ENCODE results near the gene CFAP70. TPM values are rescaled to one million over a fixed set of nuclear protein-coding genes. Genes with fewer than 3 reads are reported as not detected.

CFAP70 gene
- polyA plus RNA-seq, 6 donors from 2014 or later: 0.09 to 0.26 (median 0.18) TPM; not detected in 3

DNA sequence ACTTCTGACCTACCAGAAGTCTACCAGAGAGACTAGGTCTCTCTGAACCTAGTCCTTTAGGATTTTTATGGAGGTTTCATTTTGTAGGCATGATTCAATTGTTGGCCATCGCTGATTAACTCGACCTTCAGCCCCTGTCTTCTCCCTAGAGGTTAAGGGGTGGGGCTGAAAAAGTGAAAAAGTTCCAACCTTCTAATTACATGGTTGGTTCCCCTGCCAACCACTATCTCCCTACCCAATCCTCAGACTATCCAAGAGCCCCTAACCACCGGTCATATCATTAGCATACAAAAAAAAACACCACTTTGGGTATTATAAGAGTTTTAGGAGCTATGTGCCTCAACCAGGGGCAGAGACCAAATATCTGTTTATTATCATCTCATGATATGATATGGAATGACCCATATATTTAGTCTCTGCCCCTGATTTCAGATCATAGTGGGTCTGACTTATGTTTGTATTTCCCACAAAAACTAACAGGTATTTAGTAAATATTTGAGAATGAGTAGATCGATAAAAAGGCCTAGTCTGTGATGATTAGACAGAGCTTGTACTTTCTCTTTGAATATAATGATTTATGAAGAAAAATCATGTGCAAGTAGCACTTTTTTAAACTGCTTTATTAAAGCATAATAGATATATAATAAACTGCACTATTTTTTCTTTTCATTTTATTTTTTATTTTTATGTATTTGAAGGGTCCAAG lies 147.4 kb downstream of the CFAP70 start:
- H3K4me1 Mint-ChIP-seq: peaks cover 0 to 7% (median 0%) of the 10 kb centered on the region in 3 donors
- H3K9me3 Mint-ChIP-seq: peaks cover 0 to 3% (median 0%) of the 10 kb centered on the region in 7 donors
- ATAC-seq (ENCODE audit: low read depth in 2 of 2): no peak
- peaks cover 8 to 25% of the 10 kb centered on the region in 2 donors for H3K36me3 Mint-ChIP-seq
- no peaks in the 10 kb centered on the region for H3K27me3 Mint-ChIP-seq
- peak overlapping the region in 1 of 6 donors; percentile 66 for H3K27ac Mint-ChIP-seq
- no peak for DNase-seq
- no peak overlapping the region for H3K4me3 Mint-ChIP-seq

DNA sequence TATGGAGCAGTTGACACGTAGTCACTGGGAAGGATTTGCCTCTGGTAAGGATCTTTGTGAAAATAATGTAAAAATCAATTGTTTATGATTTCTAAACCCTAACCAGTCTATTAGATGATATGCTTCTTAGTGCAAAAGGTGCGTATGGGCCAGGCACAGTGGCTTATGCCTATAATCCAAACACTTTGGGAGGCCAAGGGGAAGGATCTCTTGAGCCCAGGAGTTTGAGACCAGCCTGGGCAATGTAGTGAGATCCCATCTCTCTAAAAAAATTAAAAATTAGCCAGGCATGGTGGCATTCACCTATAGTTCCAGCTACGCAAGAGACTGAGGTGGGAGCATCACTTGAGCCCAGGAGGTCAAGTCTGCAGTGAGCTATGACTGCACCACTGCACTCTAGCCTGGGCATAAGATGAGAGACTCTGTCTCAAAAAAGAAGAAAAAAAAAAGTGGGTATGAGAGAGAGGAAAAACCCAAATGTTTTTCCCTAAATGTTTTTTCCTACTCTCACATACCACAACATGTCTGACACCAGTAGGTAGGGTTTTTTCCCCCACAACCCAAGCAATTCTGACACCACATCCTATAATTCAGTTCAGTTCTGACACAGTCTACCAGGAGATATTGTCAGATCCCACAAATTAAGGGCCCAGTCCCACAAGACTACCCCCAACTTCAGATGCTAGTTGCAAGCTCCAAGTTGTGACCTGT lies 148.1 kb downstream of the CFAP70 start:
- peak overlapping the region in 1 of 6 donors; percentile 39 for H3K27ac Mint-ChIP-seq
- peaks cover under 1 to 23% of the 10 kb centered on the region in 2 donors for H3K36me3 Mint-ChIP-seq
- H3K4me1 Mint-ChIP-seq: peaks cover 0 to 7% (median 0%) of the 10 kb centered on the region in 3 donors
- no peaks in the 10 kb centered on the region for H3K27me3 Mint-ChIP-seq
- DNase-seq: no peak
- no peak for ATAC-seq (ENCODE audit: low read depth in 2 of 2)
- no peak overlapping the region for H3K4me3 Mint-ChIP-seq
- H3K9me3 Mint-ChIP-seq: peaks cover 0 to 5% (median 0%) of the 10 kb centered on the region in 7 donors

DNA sequence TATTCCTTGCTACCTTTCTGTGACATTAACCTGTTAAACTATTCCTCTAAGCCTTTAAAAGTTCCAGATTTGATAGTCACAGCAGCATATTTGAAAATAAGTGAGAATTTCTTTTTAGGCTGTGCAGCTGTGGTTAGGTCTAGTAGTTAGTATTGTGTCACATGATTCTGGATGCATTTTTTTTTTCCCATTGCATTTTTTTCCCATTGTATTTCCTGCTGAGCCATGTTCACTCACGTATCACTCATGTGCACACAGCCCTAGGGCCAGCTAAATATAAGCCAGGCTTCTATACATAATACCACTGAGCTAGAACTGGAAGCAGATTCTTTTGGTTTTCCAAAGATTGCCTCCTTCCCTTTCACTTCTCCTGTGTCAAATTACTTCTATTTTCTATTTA lies 149.0 kb downstream of the CFAP70 start:
- ATAC-seq (ENCODE audit: low read depth in 2 of 2) (no peak), DNase-seq (no peak)
- H3K9me3 Mint-ChIP-seq: peaks cover 0 to 5% (median 0%) of the 10 kb centered on the region in 7 donors
- H3K27me3 Mint-ChIP-seq: no peaks in the 10 kb centered on the region
- no peak overlapping the region for H3K27ac Mint-ChIP-seq
- H3K4me3 Mint-ChIP-seq: no peak overlapping the region
- peaks cover 0 to 7% (median 0%) of the 10 kb centered on the region in 3 donors for H3K4me1 Mint-ChIP-seq
- H3K36me3 Mint-ChIP-seq: peaks cover 0 to 22% of the 10 kb centered on the region in 2 donors

DNA sequence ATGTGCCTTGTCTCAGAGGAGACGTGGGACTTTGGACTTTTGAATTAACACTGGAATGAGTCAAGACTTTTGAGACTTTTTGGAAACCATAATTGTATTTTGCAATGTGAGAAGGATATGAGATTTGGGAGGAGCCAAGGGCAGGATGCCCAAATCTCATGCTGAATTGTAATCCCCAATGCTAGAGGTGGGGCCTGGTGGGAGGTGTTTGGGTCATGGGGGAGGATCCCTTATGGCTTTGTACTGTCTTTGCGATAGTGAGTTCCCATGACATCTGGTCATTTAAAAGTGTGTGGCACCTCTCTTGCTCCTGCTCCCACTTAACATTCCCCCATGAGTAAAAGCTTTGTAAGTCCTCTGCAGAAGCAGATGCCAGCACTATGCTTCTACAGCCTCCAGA lies 150.8 kb downstream of the CFAP70 start:
- Mint-ChIP-seq H3K4me3 (no peak overlapping the region), H3K9me3 (peaks cover 0 to 5% (median 0%) of the 10 kb centered on the region in 7 donors), H3K27me3 (no peaks in the 10 kb centered on the region), H3K27ac (no peak overlapping the region), H3K4me1 (no peaks in the 10 kb centered on the region), H3K36me3 (peaks cover 0 to 15% of the 10 kb centered on the region in 2 donors)
- ATAC-seq (ENCODE audit: low read depth in 2 of 2) (no peak), DNase-seq (no peak)

DNA sequence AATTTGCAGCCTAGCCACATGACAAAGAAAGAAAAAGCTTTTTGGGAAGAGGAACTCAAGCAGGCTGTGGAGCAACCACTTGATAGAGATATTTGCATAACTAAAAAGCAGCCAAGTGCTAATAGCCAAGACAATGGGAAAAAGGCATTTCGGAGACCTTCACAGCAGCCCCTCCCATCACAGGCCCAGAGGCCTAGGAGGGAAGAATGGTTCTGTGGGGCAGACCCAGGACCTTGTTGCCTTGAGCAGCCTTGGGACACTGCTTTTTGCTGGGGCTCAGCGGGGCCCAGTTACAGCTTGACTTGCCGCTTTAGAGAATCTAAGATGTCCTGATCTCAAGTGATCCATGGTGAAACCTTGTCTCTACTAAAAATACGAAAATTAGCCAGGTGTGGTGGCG lies 152.3 kb downstream of the CFAP70 start:
- H3K27me3 Mint-ChIP-seq: no peaks in the 10 kb centered on the region
- no peak overlapping the region for H3K4me3 Mint-ChIP-seq
- ATAC-seq (ENCODE audit: low read depth in 2 of 2) (no peak), DNase-seq (no peak)
- no peak overlapping the region for H3K27ac Mint-ChIP-seq
- H3K9me3 Mint-ChIP-seq: peaks cover 0 to 5% (median 0%) of the 10 kb centered on the region in 7 donors
- H3K36me3 Mint-ChIP-seq: peaks cover 0 to 10% of the 10 kb centered on the region in 2 donors
- no peaks in the 10 kb centered on the region for H3K4me1 Mint-ChIP-seq

DNA sequence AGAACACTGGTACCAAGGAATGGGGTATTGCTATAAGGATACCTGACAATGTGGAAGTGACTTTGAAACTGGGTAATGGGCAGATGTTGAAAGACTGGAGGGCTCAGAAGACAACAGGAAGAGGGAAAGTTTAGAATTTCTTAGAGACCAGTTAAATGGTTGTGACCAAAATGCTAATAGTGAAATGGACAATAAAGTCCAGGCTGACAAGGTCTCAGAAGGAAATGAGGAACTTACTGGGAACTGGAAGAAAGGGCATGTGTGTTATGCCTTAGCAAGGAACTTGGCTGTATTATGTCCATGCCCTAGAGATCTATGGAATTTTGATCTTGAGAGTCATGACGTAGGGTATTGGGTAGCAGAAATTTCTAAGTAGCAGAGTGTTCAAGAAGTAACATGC lies 152.8 kb downstream of the CFAP70 start:
- no peak for ATAC-seq (ENCODE audit: low read depth in 2 of 2)

DNA sequence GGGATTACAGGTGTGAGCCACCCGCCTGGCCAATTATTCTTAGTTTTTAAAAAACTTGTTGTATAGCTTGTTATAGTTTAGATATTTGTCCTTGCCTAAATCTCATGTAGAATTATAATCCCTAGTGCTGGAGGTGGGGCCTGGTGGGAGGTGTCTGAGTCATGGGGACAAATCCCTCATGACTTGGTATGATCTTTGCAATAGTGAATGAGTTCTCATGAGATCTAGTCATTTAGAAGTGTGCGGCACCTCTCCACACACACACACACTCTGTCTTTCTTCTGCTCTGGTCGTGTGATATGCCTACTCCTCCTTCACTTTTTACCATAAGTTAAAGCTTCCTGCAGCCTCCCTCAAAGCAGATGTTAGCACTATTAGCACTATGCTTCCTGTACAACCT lies 153.6 kb downstream of the CFAP70 start:
- H3K4me1 Mint-ChIP-seq: no peaks in the 10 kb centered on the region
- ATAC-seq (ENCODE audit: low read depth in 2 of 2): no peak
- H3K4me3 Mint-ChIP-seq: no peak overlapping the region
- H3K27ac Mint-ChIP-seq: no peak overlapping the region
- no peak for DNase-seq
- H3K27me3 Mint-ChIP-seq: no peaks in the 10 kb centered on the region
- peaks cover 0 to 5% (median 0%) of the 10 kb centered on the region in 7 donors for H3K9me3 Mint-ChIP-seq
- peaks cover 0 to 10% of the 10 kb centered on the region in 2 donors for H3K36me3 Mint-ChIP-seq

More for the DNA sequence above, 152.8 kb downstream of the CFAP70 start:
- Mint-ChIP-seq H3K9me3 (peaks cover 0 to 5% (median 0%) of the 10 kb centered on the region in 7 donors), H3K4me3 (no peak overlapping the region), H3K27ac (no peak overlapping the region), H3K36me3 (peaks cover 0 to 5% of the 10 kb centered on the region in 2 donors), H3K4me1 (no peaks in the 10 kb centered on the region), H3K27me3 (no peaks in the 10 kb centered on the region)
- no peak for DNase-seq

Other genes starting within 250 kb of the CFAP70 start
- gene NUDT13, start 248.4 kb downstream of the CFAP70 start, polyA plus RNA-seq (ENCODE audit: low read depth in 6 of 6): 1 to 10 TPM in 5 of 6 donors, not detected in 1; 1.4 to 2.4 (median 1.8) TPM
- 10 to 100 TPM; 25.5 to 32.3 (median 28.5) TPM for gene ECD, start 190.9 kb downstream of the CFAP70 start, polyA plus RNA-seq (ENCODE audit: low read depth in 6 of 6)
- 1 to 10 TPM; 5.0 to 6.7 (median 5.8) TPM for gene FAM149B1, start 190.7 kb downstream of the CFAP70 start, polyA plus RNA-seq (ENCODE audit: low read depth in 6 of 6)
- 10 to 100 TPM; 20.7 to 33.2 (median 24.6) TPM for gene DNAJC9, start 111.6 kb downstream of the CFAP70 start, polyA plus RNA-seq (ENCODE audit: low read depth in 6 of 6)
- gene MRPS16, start 106.2 kb downstream of the CFAP70 start, polyA plus RNA-seq (ENCODE audit: low read depth in 6 of 6): 100 to 1,000 TPM in 3 of 6 donors, 10 to 100 TPM in 3; 80.9 to 120 (median 99.7) TPM
- gene ANXA7, start 55.2 kb upstream of the CFAP70 start, polyA plus RNA-seq (ENCODE audit: low read depth in 6 of 6): 100 to 1,000 TPM; 113 to 199 (median 135) TPM
- under 1 TPM in 4 of 6 donors, not detected in 2; 0.23 to 0.44 (median 0.33) TPM for gene MSS51, start 74.7 kb upstream of the CFAP70 start, polyA plus RNA-seq (ENCODE audit: low read depth in 6 of 6)
- 1 to 10 TPM; 4.6 to 8.0 (median 6.3) TPM for gene PPP3CB, start 137.2 kb upstream of the CFAP70 start, polyA plus RNA-seq (ENCODE audit: low read depth in 6 of 6)
- 1 to 10 TPM in 2 of 6 donors, under 1 TPM in 3, not detected in 1; 0.90 to 2.3 (median 1.00) TPM for gene USP54, start 232.5 kb upstream of the CFAP70 start, polyA plus RNA-seq (ENCODE audit: low read depth in 6 of 6)